22Rv1 (cell line): ENCODE results near the gene SIK2.

Source experiments
- H3K27ac ChIP-seq: fragments of 450-650 bp; 2 replicates; pipeline ENCODE4 v1.5.1; 2017
- ZFX ChIP-seq: fragments of 450-650 bp; IDR thresholded peaks from 2 replicates; pipeline ENCODE4 v1.6.1; 2017; ENCODE audit warnings: antibody characterized with exemption, borderline replicate concordance
- TF ChIP-seq, protein P1 (sequence below): fragments of 450-650 bp; IDR thresholded peaks from 2 replicates; pipeline ENCODE4 v1.5.1; 2017; ENCODE audit warnings: mild to moderate bottlenecking

SIK2 gene

GRCh38 chr11:111659201-111660115 is 57.2 kb downstream of the SIK2 start:
- no peak overlapping the region for H3K27ac ChIP-seq
- no peak for TF ChIP-seq ZFX
- TF ChIP-seq, protein P1, sequence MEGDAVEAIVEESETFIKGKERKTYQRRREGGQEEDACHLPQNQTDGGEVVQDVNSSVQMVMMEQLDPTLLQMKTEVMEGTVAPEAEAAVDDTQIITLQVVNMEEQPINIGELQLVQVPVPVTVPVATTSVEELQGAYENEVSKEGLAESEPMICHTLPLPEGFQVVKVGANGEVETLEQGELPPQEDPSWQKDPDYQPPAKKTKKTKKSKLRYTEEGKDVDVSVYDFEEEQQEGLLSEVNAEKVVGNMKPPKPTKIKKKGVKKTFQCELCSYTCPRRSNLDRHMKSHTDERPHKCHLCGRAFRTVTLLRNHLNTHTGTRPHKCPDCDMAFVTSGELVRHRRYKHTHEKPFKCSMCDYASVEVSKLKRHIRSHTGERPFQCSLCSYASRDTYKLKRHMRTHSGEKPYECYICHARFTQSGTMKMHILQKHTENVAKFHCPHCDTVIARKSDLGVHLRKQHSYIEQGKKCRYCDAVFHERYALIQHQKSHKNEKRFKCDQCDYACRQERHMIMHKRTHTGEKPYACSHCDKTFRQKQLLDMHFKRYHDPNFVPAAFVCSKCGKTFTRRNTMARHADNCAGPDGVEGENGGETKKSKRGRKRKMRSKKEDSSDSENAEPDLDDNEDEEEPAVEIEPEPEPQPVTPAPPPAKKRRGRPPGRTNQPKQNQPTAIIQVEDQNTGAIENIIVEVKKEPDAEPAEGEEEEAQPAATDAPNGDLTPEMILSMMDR: no peak

- H3K27ac ChIP-seq: no peak overlapping the region
- TF ChIP-seq, protein P1: no peak
- no peak for TF ChIP-seq ZFX
Observed at GRCh38 chr11:111660822-111661221, 58.6 kb downstream of the SIK2 start.

GRCh38 chr11:111663820-111664219 is 61.6 kb downstream of the SIK2 start:
- no peak for TF ChIP-seq ZFX
- TF ChIP-seq, protein P1: no peak
- no peak overlapping the region for H3K27ac ChIP-seq

DNA sequence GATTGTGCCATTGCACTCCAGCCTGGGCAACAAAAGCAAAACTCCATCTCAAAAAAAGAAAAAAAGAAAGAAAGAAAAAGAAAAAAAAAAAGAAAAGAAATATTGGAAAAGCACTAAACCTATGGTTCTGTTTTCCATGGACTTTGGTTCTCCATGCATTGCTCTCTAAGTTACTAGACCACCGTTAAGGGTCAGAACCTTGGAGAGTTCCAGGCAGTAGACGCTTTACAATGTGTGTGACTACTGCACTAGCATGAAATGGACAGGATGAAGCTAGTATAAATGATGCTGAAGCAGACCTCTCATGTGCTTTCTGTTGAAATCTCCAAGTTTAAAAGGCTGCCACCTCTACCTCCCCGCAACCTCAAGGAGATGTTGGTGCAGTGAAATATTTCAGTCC is 63.5 kb downstream of the SIK2 start:
- no peak overlapping the region for H3K27ac ChIP-seq
- TF ChIP-seq, protein P1: no peak
- no peak for TF ChIP-seq ZFX

GRCh38 chr11:111668980-111669379 is 66.7 kb downstream of the SIK2 start:
- no peak for TF ChIP-seq ZFX
- TF ChIP-seq, protein P1: no peak
- no peak overlapping the region for H3K27ac ChIP-seq

DNA sequence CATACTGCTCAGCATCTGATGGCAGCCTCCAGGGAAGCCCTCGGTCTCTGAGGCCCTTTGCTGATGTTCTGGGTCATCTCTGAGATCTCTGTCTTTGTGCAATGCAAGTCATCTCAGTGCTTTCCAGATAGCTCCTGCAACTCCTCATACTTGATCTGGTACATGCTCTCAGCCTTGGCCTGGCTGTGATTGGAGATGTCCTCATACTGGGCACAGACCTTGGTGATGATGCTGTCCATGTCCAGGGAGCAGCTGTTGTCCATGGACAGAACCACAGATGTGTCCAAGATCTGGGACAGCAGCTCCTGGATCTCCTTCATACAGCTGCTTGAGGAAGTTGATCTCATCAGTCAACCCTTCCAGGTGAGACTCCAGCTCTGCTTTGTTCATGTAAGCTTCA is 69.1 kb downstream of the SIK2 start:
- no peak for TF ChIP-seq ZFX
- TF ChIP-seq, protein P1: no peak
- H3K27ac ChIP-seq: no peak overlapping the region

- no peak for TF ChIP-seq ZFX
- TF ChIP-seq, protein P1: no peak
Observed at GRCh38 chr11:111672949-111673348, 70.7 kb downstream of the SIK2 start.

More at GRCh38 chr11:111672949-111673348, 70.7 kb downstream of the SIK2 start:
- H3K27ac ChIP-seq: no peak overlapping the region
